Lung (tissue), 12 donors: ENCODE results near the gene ATAD3C. TPM values are rescaled to one million over a fixed set of nuclear protein-coding genes. Genes with fewer than 3 reads are reported as not detected.

Source experiments
- ATAC-seq: fragments of 200-7000 bp; cut with Tn5 transposase; one replicate; pipeline ENCODE4 v1.9.1; 2020; ENCODE audit warnings: moderate number of reproducible peaks; ENCODE audit not compliant: insufficient read depth, low FRiP score
- DNase-seq, 3 donors: peaks; one replicate each; pipeline ENCODE4 v3.0.0-alpha.2; 2013 to 2017
- H3K27ac ChIP-seq, 2 donors: one replicate each; pipeline ENCODE4 v1.5.1; 2013; ENCODE audit warnings: mild to moderate bottlenecking in 2 of 2, moderate library complexity in 2 of 2, control low read depth in 1 of 2, inconsistent platforms in 1 of 2, low read depth in 1 of 2, low read length in 1 of 2
- H3K27me3 ChIP-seq, 3 donors: one replicate each; pipeline ENCODE4 v1.5.1; 2013; ENCODE audit warnings: low read length in 2 of 3; ENCODE audit not compliant: control insufficient read depth in 3 of 3, insufficient read depth in 3 of 3
- H3K36me3 ChIP-seq, 4 donors: one replicate each; pipeline ENCODE4 v1.5.1; 2013; ENCODE audit warnings: low read length in 4 of 4, mild to moderate bottlenecking in 1 of 4, moderate library complexity in 1 of 4; ENCODE audit not compliant: control insufficient read depth in 4 of 4, insufficient read depth in 4 of 4
- H3K4me1 ChIP-seq, 5 donors: one replicate each; pipeline ENCODE4 v1.5.1; 2013; ENCODE audit warnings: low read length in 5 of 5, mild to moderate bottlenecking in 2 of 5, moderate library complexity in 1 of 5; ENCODE audit not compliant: control insufficient read depth in 5 of 5, insufficient read depth in 5 of 5
- H3K4me3 ChIP-seq: one replicate; pipeline ENCODE4 v1.5.1; 2013; ENCODE audit warnings: mild to moderate bottlenecking, control low read depth, moderate library complexity
- H3K9ac ChIP-seq, 2 donors: one replicate each; pipeline ENCODE4 v1.5.1; 2013; ENCODE audit warnings: low read length in 2 of 2, control low read depth in 1 of 2; ENCODE audit not compliant: insufficient read depth in 1 of 2
- H3K9me3 ChIP-seq, 4 donors: one replicate each; pipeline ENCODE4 v1.5.1; 2013; ENCODE audit warnings: low read length in 3 of 4, mild to moderate bottlenecking in 1 of 4, moderate library complexity in 1 of 4; ENCODE audit not compliant: control insufficient read depth in 4 of 4, insufficient read depth in 3 of 4
- CTCF ChIP-seq: IDR thresholded peaks from 2 replicates; pipeline ENCODE4 v1.5.1; 2012; ENCODE audit warnings: mild to moderate bottlenecking; ENCODE audit errors: control extremely low read depth, extremely low read depth
- WGBS, 2 donors: extraction: QIAGEN DNeasy Blood & Tissue Kit; methylation state at CpG; one replicate each; pipeline ENCODE4 v1.1.7; 2013; 5-methylcytosine and 5-hydroxymethylcytosine counted together
- polyA plus RNA-seq, 2 donors: library from polyadenylated mRNA; stranded (reverse); fragments of 200-250 nt; gene quantifications; one replicate each; pipeline ENCODE4 v1.2.1, GENCODE V29; 2013
- total RNA-seq, 2 donors: library from RNA; depleted of rRNA in 1 of 2; stranded (reverse); fragments of >200 nt in 1 of 2; gene quantifications; one replicate each; pipeline ENCODE4 v1.2.1, GENCODE V29; 2014 to 2021
- donor health status: control.
- donor health status: control.
- donor health status: Bipolar disorder and iron deficiency.
- donor health status: healthy.
- donor health status: DM: yes; HTN: yes; CAD: no.

ATAD3C gene
- total and polyA plus RNA-seq, 4 donors = 0.60 to 18.0 (median 14.8) TPM

- peaks cover 0 to 72% (median 48%) of the 10 kb centered on the region in 5 donors for H3K4me1 ChIP-seq
Measured at GRCh38 chr1:1431845-1432273, 17.6 kb upstream of the ATAD3C start.

DNA sequence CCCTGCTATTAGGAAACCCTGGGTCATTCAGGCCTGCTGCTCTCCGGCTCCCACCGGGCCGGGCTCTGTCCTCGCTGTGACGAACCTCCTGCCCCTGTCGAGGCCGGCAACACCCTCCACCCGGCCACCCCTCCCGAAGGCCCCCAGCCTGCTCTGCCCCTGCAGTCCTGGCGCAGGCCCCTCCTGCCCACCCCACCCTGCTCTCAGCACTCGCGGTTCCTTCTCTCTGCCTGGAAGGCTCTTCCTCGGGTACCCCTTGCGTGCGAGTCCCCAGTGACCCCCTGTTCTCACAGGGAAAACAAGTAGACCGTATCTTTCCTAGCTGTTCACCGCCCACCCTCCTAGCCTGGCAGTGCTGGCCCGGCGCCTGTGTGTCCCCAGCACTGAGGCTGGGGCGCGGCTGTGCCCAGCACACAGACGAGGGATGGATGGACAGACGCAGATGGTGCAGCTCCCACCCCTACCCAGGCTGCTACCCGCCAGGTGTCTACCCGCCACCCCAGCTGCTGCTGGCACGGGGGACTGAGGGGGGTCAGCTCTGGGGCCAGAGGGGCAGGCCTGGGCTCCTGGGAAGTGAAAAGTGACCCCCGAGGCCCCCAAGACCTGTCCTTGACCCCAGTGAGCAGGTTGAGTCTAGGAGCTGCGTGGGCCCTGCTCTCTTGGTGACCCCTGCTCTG, 17.1 kb upstream of the ATAD3C start:
- WGBS, 2 donors = 64 to 78% methylated on average over 28 of the region's 28 CpGs
- no peak for ATAC-seq
- H3K4me1 ChIP-seq = peaks cover 0 to 72% (median 52%) of the 10 kb centered on the region in 5 donors

More at GRCh38 chr1:1431845-1432273, 17.6 kb upstream of the ATAD3C start:
- Histone ChIP-seq H3K36me3 (no peaks in the 10 kb centered on the region), H3K4me3 (no peak overlapping the region), H3K9ac (no peak overlapping the region), H3K27ac (peak overlapping the region; percentile 69 to 84), H3K27me3 (no peaks in the 10 kb centered on the region), H3K9me3 (no peaks in the 10 kb centered on the region)
- WGBS, 2 donors = 46 to 63% methylated on average over 5 of the region's 5 CpGs
- no peak for TF ChIP-seq CTCF
- ATAC-seq = peak; percentile 20
- DNase-seq = no peak

DNA sequence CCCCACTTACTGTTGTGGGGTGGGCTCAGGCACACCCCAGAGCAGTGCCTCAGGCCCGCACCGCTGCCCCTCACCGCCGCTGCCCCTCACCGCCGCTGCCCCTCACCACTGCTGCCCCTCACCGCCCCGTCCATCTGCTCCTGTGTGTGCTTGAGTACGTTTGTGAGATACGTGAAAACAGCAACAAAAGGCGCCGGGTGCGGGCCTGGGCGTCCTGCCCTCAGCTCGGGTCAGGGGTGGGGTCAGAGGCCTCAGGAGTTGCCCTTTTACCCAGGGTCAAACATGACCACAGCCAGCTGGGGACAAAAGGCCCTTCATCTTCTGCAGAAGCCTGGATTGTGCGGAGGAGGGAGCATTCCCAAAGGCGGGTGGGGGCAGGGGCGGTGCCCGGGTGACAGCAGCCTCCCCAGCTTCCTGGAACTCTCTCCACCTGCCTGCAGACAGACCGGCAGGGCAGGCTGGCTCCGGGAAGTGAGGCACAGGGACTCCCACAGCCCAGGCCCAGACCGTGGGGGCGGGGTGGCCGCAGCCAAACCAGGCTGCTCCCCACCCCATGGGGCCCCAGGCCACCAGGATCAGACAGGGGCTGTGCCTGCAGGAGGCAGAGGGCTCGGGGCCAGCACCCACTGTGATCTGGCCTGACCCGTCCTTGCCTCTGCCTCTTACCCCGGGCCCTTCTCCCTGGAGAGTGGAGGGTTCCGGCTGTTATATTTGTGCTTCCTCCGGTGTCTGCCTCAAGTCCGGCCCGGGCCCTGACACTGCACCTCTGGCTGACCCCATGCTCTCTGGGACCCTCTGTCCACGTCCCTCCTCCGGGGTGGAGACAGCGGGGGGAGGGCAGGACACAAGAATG, 16.3 kb upstream of the ATAD3C start:
- H3K9ac ChIP-seq = no peak overlapping the region
- WGBS, 2 donors = 42 to 53% methylated on average over 34 of the region's 34 CpGs
- no peak overlapping the region for H3K4me3 ChIP-seq
- H3K36me3 ChIP-seq = no peaks in the 10 kb centered on the region
- H3K27me3 ChIP-seq = no peaks in the 10 kb centered on the region
- DNase-seq (peak; percentile 63 to 78 (median 75)), ATAC-seq (peak; percentile 59)
- H3K27ac ChIP-seq = peak overlapping the region; percentile 79 to 84
- H3K4me1 ChIP-seq = peaks cover 0 to 72% (median 52%) of the 10 kb centered on the region in 5 donors
- no peaks in the 10 kb centered on the region for H3K9me3 ChIP-seq
- no peak for TF ChIP-seq CTCF

More for the DNA sequence above, 17.1 kb upstream of the ATAD3C start:
- no peaks in the 10 kb centered on the region for H3K9me3 ChIP-seq
- H3K4me3 ChIP-seq = no peak overlapping the region
- TF ChIP-seq CTCF = no peak
- H3K27ac ChIP-seq = peak overlapping the region; percentile 69 to 84
- H3K27me3 ChIP-seq = no peaks in the 10 kb centered on the region
- no peak for DNase-seq
- no peaks in the 10 kb centered on the region for H3K36me3 ChIP-seq
- no peak overlapping the region for H3K9ac ChIP-seq
